ENCODE data around the gene SPON1. TPM values are rescaled to one million over a fixed set of nuclear protein-coding genes. Genes with fewer than 3 reads are reported as not detected.

The SPON1 gene
- 100 to 1,000 TPM in 2 of 4 donors, 10 to 100 TPM in 2; 80.2 to 141 (median 103) TPM for total RNA-seq

DNA sequence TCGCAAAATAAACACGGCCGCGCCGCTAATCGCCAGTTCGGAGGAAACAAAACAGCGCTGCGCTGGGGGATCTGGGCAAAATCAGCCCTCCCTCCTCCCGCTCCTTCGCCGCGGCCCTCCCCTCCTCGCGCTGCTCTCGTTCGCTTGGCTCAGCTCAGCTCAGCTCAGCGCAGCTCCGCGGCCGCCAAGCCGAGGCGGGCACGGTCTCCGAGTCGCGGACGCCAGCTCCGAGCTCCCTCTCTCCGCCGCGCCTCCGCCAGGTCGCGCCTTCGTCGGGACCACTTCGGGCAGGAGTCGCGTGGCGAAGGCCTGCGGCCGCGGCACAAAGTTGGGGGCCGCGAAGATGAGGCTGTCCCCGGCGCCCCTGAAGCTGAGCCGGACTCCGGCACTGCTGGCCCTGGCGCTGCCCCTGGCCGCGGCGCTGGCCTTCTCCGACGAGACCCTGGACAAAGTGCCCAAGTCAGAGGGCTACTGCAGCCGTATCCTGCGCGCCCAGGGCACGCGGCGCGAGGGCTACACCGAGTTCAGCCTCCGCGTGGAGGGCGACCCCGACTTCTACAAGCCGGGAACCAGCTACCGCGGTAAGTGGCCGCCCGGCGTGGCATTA, at the start of gene SPON1:
SPON1 (plus strand) TSS at position 162 of the 607 bp plus-strand sequence; CDS start at position 344, 182 bp downstream.
- TF ChIP-seq, protein P1, sequence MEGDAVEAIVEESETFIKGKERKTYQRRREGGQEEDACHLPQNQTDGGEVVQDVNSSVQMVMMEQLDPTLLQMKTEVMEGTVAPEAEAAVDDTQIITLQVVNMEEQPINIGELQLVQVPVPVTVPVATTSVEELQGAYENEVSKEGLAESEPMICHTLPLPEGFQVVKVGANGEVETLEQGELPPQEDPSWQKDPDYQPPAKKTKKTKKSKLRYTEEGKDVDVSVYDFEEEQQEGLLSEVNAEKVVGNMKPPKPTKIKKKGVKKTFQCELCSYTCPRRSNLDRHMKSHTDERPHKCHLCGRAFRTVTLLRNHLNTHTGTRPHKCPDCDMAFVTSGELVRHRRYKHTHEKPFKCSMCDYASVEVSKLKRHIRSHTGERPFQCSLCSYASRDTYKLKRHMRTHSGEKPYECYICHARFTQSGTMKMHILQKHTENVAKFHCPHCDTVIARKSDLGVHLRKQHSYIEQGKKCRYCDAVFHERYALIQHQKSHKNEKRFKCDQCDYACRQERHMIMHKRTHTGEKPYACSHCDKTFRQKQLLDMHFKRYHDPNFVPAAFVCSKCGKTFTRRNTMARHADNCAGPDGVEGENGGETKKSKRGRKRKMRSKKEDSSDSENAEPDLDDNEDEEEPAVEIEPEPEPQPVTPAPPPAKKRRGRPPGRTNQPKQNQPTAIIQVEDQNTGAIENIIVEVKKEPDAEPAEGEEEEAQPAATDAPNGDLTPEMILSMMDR (IDR thresholded peaks at IDR 0.05), result no peak
- peak; percentile 59 for ATAC-seq (ENCODE audit: low FRiP score)
- DNase-seq (ENCODE audit: low spot score), result no peak

DNA sequence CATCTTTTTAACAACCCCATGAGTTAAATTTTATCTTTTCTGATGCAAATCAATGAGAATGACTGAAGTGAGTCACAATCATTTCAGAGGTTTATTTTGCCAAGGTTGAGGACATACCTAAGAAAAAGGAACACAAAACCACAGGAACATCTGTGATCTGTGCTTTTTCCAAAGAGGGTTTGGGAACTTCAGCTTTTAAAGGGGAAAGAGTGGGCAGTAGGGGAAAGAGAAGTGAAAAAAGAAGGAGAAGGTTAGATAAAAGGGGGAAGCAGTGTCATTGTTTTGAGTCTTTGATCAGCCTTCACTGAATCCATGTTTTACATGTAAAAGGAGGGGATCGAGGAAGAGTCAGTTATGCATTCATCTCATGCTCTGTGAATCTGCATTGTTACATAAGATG, 45.3 kb upstream of the SPON1 start:
- DNase-seq (ENCODE audit: low spot score) (no peak), ATAC-seq (ENCODE audit: low FRiP score) (no peak)
- TF ChIP-seq, protein P1 (IDR thresholded peaks at IDR 0.05), result no peak

DNA sequence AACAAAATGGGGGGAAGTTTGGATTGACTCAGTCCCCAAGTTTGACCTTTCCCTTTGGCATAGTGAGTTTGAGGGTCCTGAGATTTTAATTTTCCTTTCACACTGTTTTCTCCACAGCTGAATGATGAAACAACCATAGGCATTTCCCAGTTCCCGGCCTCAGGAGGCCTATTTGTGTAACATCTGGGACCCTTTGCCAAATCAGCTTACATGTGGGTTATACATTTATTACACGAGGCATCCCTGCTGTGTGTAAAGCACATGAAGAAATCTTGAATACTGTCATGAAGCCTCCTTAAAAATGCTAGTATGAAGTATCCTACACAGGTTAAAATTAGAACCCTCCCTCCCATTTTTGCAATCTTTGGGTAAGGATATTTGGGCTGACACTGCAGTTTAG, 44.6 kb upstream of the SPON1 start:
- TF ChIP-seq, protein P1 (IDR thresholded peaks at IDR 0.05), result no peak
- ATAC-seq (ENCODE audit: low FRiP score), result no peak

DNA sequence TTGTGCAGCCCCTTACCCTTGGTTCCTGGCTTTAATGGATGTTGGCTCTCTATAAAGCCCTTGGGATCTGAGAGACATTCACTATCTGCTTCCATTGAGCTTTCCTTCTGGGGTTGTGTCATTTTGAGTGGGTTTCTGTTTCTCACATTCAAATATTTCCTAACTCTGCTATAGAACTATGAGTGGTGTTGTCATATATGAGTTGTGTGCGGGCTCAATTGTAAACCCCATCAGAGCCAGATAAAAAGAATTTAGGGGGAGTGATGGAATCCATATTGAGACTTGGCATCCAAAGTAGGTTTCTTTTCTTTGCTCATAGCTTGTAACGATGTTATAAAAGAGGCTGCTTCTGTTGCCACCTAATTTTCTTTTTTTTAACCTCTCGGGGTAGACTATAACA, 41.8 kb upstream of the SPON1 start:
- DNase-seq (ENCODE audit: low spot score) (no peak), ATAC-seq (ENCODE audit: low FRiP score) (no peak)
- TF ChIP-seq, protein P1 (IDR thresholded peaks at IDR 0.05), result no peak

More for the DNA sequence above, 44.6 kb upstream of the SPON1 start:
- DNase-seq (ENCODE audit: low spot score), result no peak

DNA sequence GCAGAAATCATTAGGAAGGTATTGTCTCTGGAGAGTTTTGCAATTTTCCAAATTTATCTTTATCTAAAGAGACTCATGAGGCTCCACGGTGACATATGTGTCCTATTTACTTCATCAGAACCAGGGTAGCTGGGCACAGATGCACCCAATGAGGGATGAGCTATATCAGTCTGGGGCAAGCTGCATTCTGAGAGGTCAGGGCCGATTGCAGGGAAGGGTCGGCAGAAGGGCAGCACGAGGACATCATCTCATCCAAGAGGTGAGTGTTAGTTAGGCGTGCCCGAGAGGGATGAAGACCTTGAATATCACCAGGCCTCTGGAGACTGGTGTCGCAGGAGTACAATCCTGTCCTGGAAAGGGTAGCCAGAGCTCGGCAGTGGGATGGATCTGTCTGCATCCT, 41.0 kb upstream of the SPON1 start:
- DNase-seq (ENCODE audit: low spot score), result no peak
- ATAC-seq (ENCODE audit: low FRiP score), result no peak
- TF ChIP-seq, protein P1 (IDR thresholded peaks at IDR 0.05), result no peak

DNA sequence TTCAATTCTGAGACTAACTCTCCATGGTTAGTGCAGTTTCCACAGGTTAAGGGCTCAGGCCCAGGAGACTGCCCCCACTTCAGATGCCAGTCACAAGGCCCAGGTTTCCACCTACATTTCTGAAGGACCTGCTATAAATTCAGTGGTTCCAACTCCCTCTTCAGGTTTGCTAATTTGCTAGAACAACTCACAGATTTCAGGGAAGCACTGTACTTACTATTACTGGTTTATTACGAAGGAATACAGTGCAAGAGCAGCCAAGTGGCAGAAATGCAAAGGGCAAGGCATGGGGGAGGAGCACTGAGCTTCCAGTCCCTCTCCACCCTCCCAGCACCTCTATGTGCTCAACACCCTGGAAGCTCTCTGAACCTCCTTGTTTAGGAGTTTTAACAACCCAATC, 39.3 kb upstream of the SPON1 start:
- DNase-seq (ENCODE audit: low spot score) (no peak), ATAC-seq (ENCODE audit: low FRiP score) (no peak)
- TF ChIP-seq, protein P1 (IDR thresholded peaks at IDR 0.05), result no peak
